GM23248 (cell line): ENCODE measurements around the gene IQGAP2. TPM values are rescaled to one million over a fixed set of nuclear protein-coding genes. Genes with fewer than 3 reads are reported as not detected.

Source experiments
- DNase-seq: peaks from one replicate; pipeline ENCODE4 v3.0.0-alpha.2; 2015
- H2AFZ ChIP-seq: fragments of 200-600 bp; sonication (generic); 2 replicates; pipeline ENCODE4 v1.6.1; 2016; ENCODE audit warnings: antibody characterized with exemption
- H3F3A ChIP-seq: fragments of 200-600 bp; sonication (generic); 2 replicates; pipeline ENCODE4 v1.6.1; 2016; ENCODE audit warnings: mild to moderate bottlenecking, antibody characterized with exemption, mixed run types; ENCODE audit not compliant: insufficient read depth
- H3K27ac ChIP-seq: fragments of 200-600 bp; sonication (generic); 2 replicates; pipeline ENCODE4 v1.5.1; 2016; ENCODE audit warnings: mild to moderate bottlenecking
- H3K27me3 ChIP-seq: fragments of 200-600 bp; sonication (generic); replicated peaks from 2 replicates; pipeline ENCODE4 v1.6.1; 2016; ENCODE audit warnings: mild to moderate bottlenecking; ENCODE audit not compliant: insufficient read depth
- H3K36me3 ChIP-seq: fragments of 200-600 bp; sonication (generic); 2 replicates; pipeline ENCODE4 v1.6.1; 2016; ENCODE audit warnings: low read depth, mild to moderate bottlenecking
- H3K4me1 ChIP-seq: fragments of 200-600 bp; sonication (generic); 2 replicates; pipeline ENCODE4 v1.6.1; 2016; ENCODE audit warnings: mild to moderate bottlenecking; ENCODE audit not compliant: insufficient read depth
- H3K4me2 ChIP-seq: fragments of 200-600 bp; sonication (generic); one replicate; pipeline ENCODE4 v1.6.1; 2016; ENCODE audit warnings: mild to moderate bottlenecking; ENCODE audit not compliant: unreplicated experiment
- H3K4me3 ChIP-seq: fragments of 200-600 bp; sonication (generic); 2 replicates; pipeline ENCODE4 v1.5.1; 2016; ENCODE audit warnings: mild to moderate bottlenecking
- H3K79me2 ChIP-seq: fragments of 200-600 bp; sonication (generic); 2 replicates; pipeline ENCODE4 v1.6.1; 2016; ENCODE audit warnings: mild to moderate bottlenecking; ENCODE audit not compliant: insufficient read depth
- H3K9ac ChIP-seq: fragments of 200-600 bp; sonication (generic); 2 replicates; pipeline ENCODE4 v1.6.1; 2016; ENCODE audit warnings: mild to moderate bottlenecking
- H3K9me2 ChIP-seq: fragments of 200-600 bp; sonication (generic); 2 replicates; pipeline ENCODE4 v1.6.1; 2016; ENCODE audit warnings: mixed run types, mild to moderate bottlenecking, moderate library complexity; ENCODE audit not compliant: insufficient read depth
- H3K9me3 ChIP-seq: fragments of 200-600 bp; sonication (generic); one replicate; pipeline ENCODE4 v1.6.1; 2017; ENCODE audit warnings: low read depth
- H4K20me1 ChIP-seq: fragments of 200-600 bp; sonication (generic); 2 replicates; pipeline ENCODE4 v1.6.0; 2016; ENCODE audit not compliant: insufficient read depth
- EZH2 ChIP-seq: fragments of 200-600 bp; sonication (generic); IDR thresholded peaks from 2 replicates; pipeline ENCODE4 v1.6.1; 2018; ENCODE audit warnings: antibody characterized with exemption, mild to moderate bottlenecking; ENCODE audit not compliant: insufficient read depth, poor library complexity, severe bottlenecking
- EZH2phosphoT487 ChIP-seq: fragments of 200-600 bp; sonication (generic); IDR thresholded peaks from 2 replicates; pipeline ENCODE4 v1.6.1; 2018; ENCODE audit warnings: antibody characterized with exemption, moderate library complexity, mild to moderate bottlenecking, low read depth; ENCODE audit not compliant: insufficient read depth
- WGBS, 2 experiments: methylation state at CpG; one replicate each; pipeline ENCODE4 v1.1.6; 2015 to 2017; ENCODE audit warnings: low lambda C conversion rate in 2 of 2, low coverage in 1 of 2; ENCODE audit errors: missing lambda C conversion rate in 2 of 2; 5-methylcytosine and 5-hydroxymethylcytosine counted together
- in situ Hi-C: fragments of 300-500 bp; cut with MboI; formaldehyde crosslinking; loops from 2 replicates; pipeline ENCODE4 v1.15.0; 2020
- polyA plus RNA-seq: library from polyadenylated mRNA; unstranded; fragments of >200 nt; fragmentation: Nextera tagmentation; extraction: Ambion mirVana; gene quantifications from 2 replicates; pipeline ENCODE4 v1.2.1, GENCODE V29; 2016
- small RNA-seq: library from RNA; depleted of rRNA; stranded (forward); fragments of <200 nt; gene quantifications from one replicate; pipeline ENCODE3, GENCODE V24; 2014; ENCODE audit warnings: low read depth, low replicate concordance
- total RNA-seq: library from RNA; depleted of rRNA; stranded (reverse); fragments of >200 nt; shearing (Covaris generic); gene quantifications from 2 replicates; pipeline ENCODE4 v1.2.3, GENCODE V29; 2014; rRNA removed

IQGAP2 gene
- total and polyA plus RNA-seq, 2 experiments from 2014 or later = 0.11 TPM; not detected in 1

- Histone ChIP-seq H3K27me3 (0 out of 2 replicates have a peak, but pooled peaks cover 7% of the 10 kb centered on the region), H3K9me2 (no peaks in the 10 kb centered on the region), H2AFZ (no peak overlapping the region), H3K4me2 (no peak overlapping the region), H4K20me1 (no peaks in the 10 kb centered on the region), H3K9ac (no peak overlapping the region), H3K4me1 (no peaks in the 10 kb centered on the region), H3K36me3 (no peaks in the 10 kb centered on the region), H3F3A (no peaks in the 10 kb centered on the region), H3K27ac (no peak overlapping the region), H3K9me3 (no peaks in the 10 kb centered on the region), H3K4me3 (no peak overlapping the region), H3K79me2 (no peaks in the 10 kb centered on the region)
- WGBS, 2 experiments = 80 to 81% methylated on average over 5 of the region's 5 CpGs
- in situ Hi-C loops = no loop called here
- DNase-seq = no peak
- no peak for TF ChIP-seq EZH2
Measured at GRCh38 chr5:76751291-76751690, 348.2 kb downstream of the IQGAP2 start.

DNA sequence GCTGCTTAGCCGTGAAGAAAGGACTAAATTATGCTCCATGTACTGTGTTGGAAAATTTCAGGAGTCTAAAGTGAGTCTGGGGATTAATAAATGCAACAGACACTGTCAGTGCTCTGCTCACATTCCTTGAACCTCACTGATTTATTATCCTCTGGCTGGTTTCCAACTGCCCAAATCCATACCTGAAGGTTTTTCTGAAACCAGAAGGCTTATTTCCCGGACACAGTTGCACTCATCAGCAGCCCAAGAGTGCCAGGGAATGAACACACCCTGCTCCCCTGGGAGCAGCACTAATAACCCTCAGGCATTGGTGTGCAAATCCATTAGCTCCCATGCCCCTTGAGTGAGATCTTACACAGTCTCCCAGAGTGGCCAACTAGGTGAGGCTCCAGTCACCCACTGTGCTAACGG, 351.6 kb downstream of the IQGAP2 start:
- 0 out of 2 replicates have a peak, but pooled peaks cover 14% of the 10 kb centered on the region for H3K27me3 ChIP-seq
- TF ChIP-seq EZH2phosphoT487 (no peak), EZH2 (no peak)
- WGBS, 2 experiments = 68 to 71% methylated on average over 3 of the region's 3 CpGs

GRCh38 chr5:76755779-76756637, 352.9 kb downstream of the IQGAP2 start:
- Histone ChIP-seq H2AFZ (no peak overlapping the region), H3K9me3 (no peaks in the 10 kb centered on the region), H4K20me1 (no peaks in the 10 kb centered on the region), H3K4me1 (no peaks in the 10 kb centered on the region), H3K36me3 (no peaks in the 10 kb centered on the region), H3K27ac (no peak overlapping the region), H3K9ac (no peak overlapping the region), H3K4me3 (no peak overlapping the region), H3F3A (no peaks in the 10 kb centered on the region), H3K79me2 (no peaks in the 10 kb centered on the region), H3K4me2 (no peak overlapping the region), H3K9me2 (no peaks in the 10 kb centered on the region), H3K27me3 (peaks cover 14% of the 10 kb centered on the region; the same call in 1 of the 2 replicates)
- in situ Hi-C loops = no loop called here
- 89 to 90% methylated on average over 11 of the region's 11 CpGs for WGBS, 2 experiments
- no peak for TF ChIP-seq EZH2phosphoT487
- no peak for TF ChIP-seq EZH2
- DNase-seq = no peak

More for the DNA sequence above, 351.6 kb downstream of the IQGAP2 start:
- Histone ChIP-seq H4K20me1 (no peaks in the 10 kb centered on the region), H3K9me2 (no peaks in the 10 kb centered on the region), H3K9ac (no peak overlapping the region), H3K36me3 (no peaks in the 10 kb centered on the region), H3F3A (no peaks in the 10 kb centered on the region), H3K9me3 (no peaks in the 10 kb centered on the region), H3K4me2 (no peak overlapping the region), H2AFZ (no peak overlapping the region), H3K4me1 (no peaks in the 10 kb centered on the region), H3K4me3 (no peak overlapping the region), H3K79me2 (no peaks in the 10 kb centered on the region), H3K27ac (no peak overlapping the region)
- in situ Hi-C loops = no loop called here
- DNase-seq = no peak

- no peak overlapping the region for H3K4me2 ChIP-seq
- H3K4me1 ChIP-seq = no peaks in the 10 kb centered on the region
- H3K4me3 ChIP-seq = no peak overlapping the region
- H3K27ac ChIP-seq = no peak overlapping the region
- no peaks in the 10 kb centered on the region for H3F3A ChIP-seq
- H3K9me2 ChIP-seq = no peaks in the 10 kb centered on the region
- WGBS, 2 experiments = 84 to 87% methylated on average over 4 of the region's 4 CpGs
- no peak overlapping the region for H3K9ac ChIP-seq
- TF ChIP-seq EZH2phosphoT487 = no peak
- no peak for TF ChIP-seq EZH2
- peaks cover 14% of the 10 kb centered on the region; the same call in 1 of the 2 replicates for H3K27me3 ChIP-seq
- no peak for DNase-seq
- H2AFZ ChIP-seq = no peak overlapping the region
- no peaks in the 10 kb centered on the region for H4K20me1 ChIP-seq
- H3K36me3 ChIP-seq = no peaks in the 10 kb centered on the region
- no peaks in the 10 kb centered on the region for H3K9me3 ChIP-seq
- in situ Hi-C loops = no loop called here
- no peaks in the 10 kb centered on the region for H3K79me2 ChIP-seq
Measured at GRCh38 chr5:76757049-76757448, 354.0 kb downstream of the IQGAP2 start.

Small RNAs within 50 kb of the gene (small RNA-seq; reads per million reads assigned to genes)
- not detected for gene RF02154
- gene RF02155 = not detected

Other genes with a start within 250 kb of the IQGAP2 start
- under 0.01 TPM in 1 of 2 replicates, not detected in the other for gene F2RL2, start 220.1 kb downstream of the IQGAP2 start, total RNA-seq
- 0.05 TPM in 1 of 2 replicates, not detected in the other for gene F2RL2, start 220.1 kb downstream of the IQGAP2 start, polyA plus RNA-seq